ENCODE measurements around the gene TPSB2.

Gene TPSB2

DNA sequence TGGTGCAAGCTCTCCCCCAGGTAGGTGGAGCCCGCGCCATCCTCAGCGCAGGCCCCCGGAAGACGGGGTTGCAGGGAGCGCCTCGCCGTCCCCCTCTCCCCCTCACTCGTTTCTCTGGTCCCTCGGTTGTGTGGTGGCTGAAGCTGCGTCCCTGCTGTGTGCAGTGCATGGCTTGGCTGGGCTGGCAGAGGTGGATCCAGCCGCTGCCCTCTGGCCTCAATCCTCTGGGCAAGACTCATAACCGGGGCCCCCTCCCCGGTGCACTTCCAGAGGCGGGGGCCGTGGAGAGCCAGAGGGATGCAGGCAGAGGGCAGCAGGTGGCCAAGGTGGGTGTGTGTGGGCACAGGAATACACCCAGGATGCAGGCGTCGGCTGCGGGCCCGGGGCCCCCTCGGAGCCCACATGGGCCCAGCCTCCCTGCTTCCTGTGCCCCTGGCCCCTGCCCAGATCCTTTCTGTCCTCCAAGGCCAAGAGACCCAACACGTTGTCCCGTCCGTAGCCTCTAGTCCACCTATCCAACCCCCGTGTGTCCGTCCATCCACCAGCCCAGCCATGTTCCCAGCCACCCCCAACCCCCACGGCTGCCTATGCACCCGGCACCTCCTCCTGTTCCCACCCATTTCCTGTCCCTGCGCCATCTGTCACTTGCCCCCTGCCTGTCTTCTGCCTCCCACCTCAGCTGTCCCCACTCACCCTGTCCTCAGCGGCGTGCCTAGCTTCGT is 14.2 kb downstream of the TPSB2 start:
- CTCF ChIA-PET = no interaction called here
- TF ChIP-seq CTCF (IDR thresholded peaks at IDR 0.05; ENCODE audit: control extremely low read depth, extremely low read depth, low read depth, missing control alignments) = no peak
- DNase-seq (ENCODE audit: extremely low spot score) = no peak

GRCh38 chr16:1214719-1215118 is 15.3 kb downstream of the TPSB2 start:
- DNase-seq (ENCODE audit: extremely low spot score) = no peak
- POLR2A ChIA-PET = no interaction called here
- CTCF ChIA-PET = no interaction called here
- no peak for TF ChIP-seq CTCF (IDR thresholded peaks at IDR 0.05; ENCODE audit: control extremely low read depth, extremely low read depth, low read depth, missing control alignments)

More for the DNA sequence above, 14.2 kb downstream of the TPSB2 start:
- POLR2A ChIA-PET = no interaction called here

DNA sequence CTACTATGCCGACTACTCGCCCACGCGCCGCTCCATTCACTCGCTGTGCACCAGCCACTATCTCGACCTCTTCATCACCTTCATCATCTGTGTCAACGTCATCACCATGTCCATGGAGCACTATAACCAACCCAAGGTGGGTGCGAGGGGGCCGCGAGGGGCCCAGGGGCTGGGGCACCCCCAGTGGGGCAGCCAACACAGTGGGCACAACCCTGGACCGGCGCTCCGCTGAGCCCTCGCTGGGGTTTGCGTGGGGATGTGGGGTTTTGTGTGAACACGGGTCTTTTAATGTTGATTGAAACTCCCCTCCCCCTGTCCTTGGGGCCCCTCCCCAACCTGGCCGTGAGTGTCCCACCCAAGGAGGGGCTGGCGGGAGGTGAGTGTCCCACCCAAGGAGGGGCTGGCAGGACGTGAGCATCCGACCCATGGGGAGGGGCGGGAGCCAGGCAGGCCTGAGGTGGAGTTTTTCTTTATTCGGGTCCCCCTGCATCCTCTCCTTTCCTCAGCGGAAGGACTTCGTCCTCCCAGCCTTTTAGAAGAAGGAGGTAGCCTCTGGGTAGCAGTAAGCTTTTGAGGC is 16.1 kb downstream of the TPSB2 start:
- POLR2A ChIA-PET = no interaction called here
- no peak for DNase-seq (ENCODE audit: extremely low spot score)
- no peak for TF ChIP-seq CTCF (IDR thresholded peaks at IDR 0.05; ENCODE audit: control extremely low read depth, extremely low read depth, low read depth, missing control alignments)
- CTCF ChIA-PET = no interaction called here

- no peak for TF ChIP-seq CTCF (IDR thresholded peaks at IDR 0.05; ENCODE audit: control extremely low read depth, extremely low read depth, low read depth, missing control alignments)
- no peak for DNase-seq (ENCODE audit: extremely low spot score)
- POLR2A ChIA-PET = no interaction called here
- CTCF ChIA-PET = no interaction called here
Observed at GRCh38 chr16:1213231-1213630, 16.8 kb downstream of the TPSB2 start.

DNA sequence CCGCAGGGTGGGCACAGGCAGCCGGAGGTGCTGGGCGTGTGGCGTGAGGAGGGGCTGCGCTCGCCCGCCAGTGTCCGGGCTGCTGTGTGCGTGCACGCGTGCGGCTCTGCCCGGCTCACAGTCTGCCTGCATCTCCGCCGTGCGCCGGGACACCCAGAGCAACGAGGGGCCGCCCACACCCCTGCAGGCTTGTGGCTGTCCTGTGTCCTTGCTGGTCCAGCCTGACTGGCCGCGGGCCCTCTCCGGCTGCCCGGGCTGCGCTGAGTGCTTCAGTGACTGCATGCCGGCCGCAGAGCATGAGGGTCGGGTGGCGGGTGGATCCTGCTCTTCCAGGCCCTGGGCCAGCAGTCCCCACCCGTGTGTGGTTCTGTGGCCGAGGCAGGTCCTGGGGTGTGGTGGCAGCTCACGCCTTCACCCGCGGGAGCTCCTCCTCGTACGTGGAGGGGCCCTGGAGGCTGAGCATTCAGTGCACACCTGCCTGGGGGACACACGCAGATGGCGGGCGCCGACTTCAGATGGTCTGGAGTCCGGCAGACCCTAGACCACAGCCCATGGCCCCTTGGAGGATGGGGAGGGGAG is 17.3 kb downstream of the TPSB2 start:
- no peak for DNase-seq (ENCODE audit: extremely low spot score)
- ChIA-PET CTCF (no interaction called here), POLR2A (no interaction called here)
- no peak for TF ChIP-seq CTCF (IDR thresholded peaks at IDR 0.05; ENCODE audit: control extremely low read depth, extremely low read depth, low read depth, missing control alignments)

- TF ChIP-seq CTCF (IDR thresholded peaks at IDR 0.05; ENCODE audit: control extremely low read depth, extremely low read depth, low read depth, missing control alignments) = no peak
- CTCF ChIA-PET = no interaction called here
- POLR2A ChIA-PET = no interaction called here
- DNase-seq (ENCODE audit: extremely low spot score) = no peak
Observed at GRCh38 chr16:1211451-1212268, 18.3 kb downstream of the TPSB2 start.

Measured in GM10248 (cell line).